Activated CD8-positive, alpha-beta T cell treated with anti-CD3 and anti-CD28 coated beads for 36 hours (primary cell): ENCODE data around the gene FILIP1. TPM values are rescaled to one million over a fixed set of nuclear protein-coding genes. Genes with fewer than 3 reads are reported as not detected.

ENCODE experiments used
- ATAC-seq: fragments of 200-7000 bp; cut with Tn5 transposase; one replicate; pipeline ENCODE4 v1.10.0; 2021; ENCODE audit warnings: mild to moderate bottlenecking, moderate library complexity
- CTCF ChIA-PET: fragments of 350-600 bp; sonication (Branson Sonifier 250); formaldehyde crosslinking; loops from one replicate; lab custom pipeline; 2021; ENCODE audit warnings: antibody characterized with exemption; lab: Charles Lee
- POLR2A ChIA-PET: fragments of 350-600 bp; sonication (Branson Sonifier 250); formaldehyde crosslinking; loops from one replicate; lab custom pipeline; 2021; ENCODE audit warnings: antibody characterized with exemption; lab: Charles Lee
- DNase-seq: peaks from one replicate; pipeline ENCODE4 v3.0.0-alpha.2; 2020
- H3K27ac Mint-ChIP-seq: one replicate; pipeline ENCODE4 v1.8.0; 2021; ENCODE audit warnings: mild to moderate bottlenecking, mixed read lengths
- H3K27me3 Mint-ChIP-seq: one replicate; pipeline ENCODE4 v1.8.0; 2021; ENCODE audit warnings: mixed read lengths
- H3K36me3 Mint-ChIP-seq: one replicate; pipeline ENCODE4 v1.8.0; 2021; ENCODE audit warnings: low read depth, mixed read lengths
- H3K4me1 Mint-ChIP-seq: one replicate; pipeline ENCODE4 v1.8.0; 2021; ENCODE audit warnings: low read depth, mixed read lengths
- H3K4me3 Mint-ChIP-seq: one replicate; pipeline ENCODE4 v1.8.0; 2021; ENCODE audit warnings: mild to moderate bottlenecking, moderate library complexity, mixed read lengths
- H3K9me3 Mint-ChIP-seq: one replicate; pipeline ENCODE4 v1.8.0; 2021; ENCODE audit warnings: mixed read lengths
- intact Hi-C: fragments of 100-400 bp; cut with micrococcal nuclease; formaldehyde crosslinking; loops from one replicate; pipeline ENCODE4 v1.10.0; 2022
- total RNA-seq, 2 experiments: library from RNA; stranded (reverse); gene quantifications; one replicate each; pipeline ENCODE4 v1.2.3, GENCODE V29; 2021
- TF ChIP-seq, protein P1 (sequence below): fragments of 200-600 bp; IDR thresholded peaks from one replicate; pipeline ENCODE4 v1.8.0; 2022; ENCODE audit warnings: antibody characterized with exemption, mild to moderate bottlenecking

FILIP1 gene
- total RNA-seq, 2 experiments from 2014 or later: 0.07 TPM; not detected in 1

DNA sequence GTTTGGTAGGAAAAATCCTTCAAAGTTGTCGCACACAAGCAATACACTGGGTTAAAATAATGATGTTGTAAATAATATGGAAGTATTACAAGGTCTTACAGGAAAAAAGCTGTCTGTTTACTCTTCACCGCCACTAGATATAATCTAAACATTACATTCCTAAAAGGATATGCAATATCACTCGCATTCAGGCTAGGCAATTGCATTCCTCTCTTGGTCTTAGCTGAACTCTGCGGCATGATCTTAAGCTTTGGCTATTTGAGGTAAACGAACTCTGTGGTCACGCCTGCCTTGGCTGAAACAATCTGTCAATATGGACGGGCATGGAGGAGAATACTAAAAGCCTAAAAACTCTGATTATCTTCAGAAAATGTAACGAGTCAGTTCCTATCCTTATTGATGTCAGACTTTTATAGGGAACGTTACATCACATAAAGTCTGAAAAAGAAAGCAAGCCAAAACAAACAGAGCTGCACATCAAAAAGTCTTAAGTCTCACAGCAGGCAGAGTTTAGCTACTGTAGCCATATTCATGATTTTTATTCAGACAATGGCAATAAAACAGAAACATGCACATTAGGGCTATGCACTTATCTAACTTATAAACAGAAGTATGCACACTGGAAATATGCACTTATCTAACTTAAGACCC, 30.8 kb upstream of the FILIP1 start:
- DNase-seq: no peak
- intact Hi-C loops: loop anchor here (10.0 kb wide), 1 partner anchor 260 kb away; no protein-coding TSS in a partner anchor
- ChIA-PET CTCF (interaction anchor here (1.0 to 1.8 kb wide), 3 partner anchors 190 to 256 kb away, joined by 3 to 9 read pairs (median 7); no protein-coding TSS in a partner anchor), POLR2A (no interaction called here)
- H3K9me3 Mint-ChIP-seq: no peaks in the 10 kb centered on the region
- TF ChIP-seq, protein P1, sequence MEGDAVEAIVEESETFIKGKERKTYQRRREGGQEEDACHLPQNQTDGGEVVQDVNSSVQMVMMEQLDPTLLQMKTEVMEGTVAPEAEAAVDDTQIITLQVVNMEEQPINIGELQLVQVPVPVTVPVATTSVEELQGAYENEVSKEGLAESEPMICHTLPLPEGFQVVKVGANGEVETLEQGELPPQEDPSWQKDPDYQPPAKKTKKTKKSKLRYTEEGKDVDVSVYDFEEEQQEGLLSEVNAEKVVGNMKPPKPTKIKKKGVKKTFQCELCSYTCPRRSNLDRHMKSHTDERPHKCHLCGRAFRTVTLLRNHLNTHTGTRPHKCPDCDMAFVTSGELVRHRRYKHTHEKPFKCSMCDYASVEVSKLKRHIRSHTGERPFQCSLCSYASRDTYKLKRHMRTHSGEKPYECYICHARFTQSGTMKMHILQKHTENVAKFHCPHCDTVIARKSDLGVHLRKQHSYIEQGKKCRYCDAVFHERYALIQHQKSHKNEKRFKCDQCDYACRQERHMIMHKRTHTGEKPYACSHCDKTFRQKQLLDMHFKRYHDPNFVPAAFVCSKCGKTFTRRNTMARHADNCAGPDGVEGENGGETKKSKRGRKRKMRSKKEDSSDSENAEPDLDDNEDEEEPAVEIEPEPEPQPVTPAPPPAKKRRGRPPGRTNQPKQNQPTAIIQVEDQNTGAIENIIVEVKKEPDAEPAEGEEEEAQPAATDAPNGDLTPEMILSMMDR: no peak
- no peaks in the 10 kb centered on the region for H3K36me3 Mint-ChIP-seq
- peaks cover 17% of the 10 kb centered on the region for H3K27me3 Mint-ChIP-seq
- H3K4me3 Mint-ChIP-seq: no peak overlapping the region
- H3K27ac Mint-ChIP-seq: no peak overlapping the region
- no peaks in the 10 kb centered on the region for H3K4me1 Mint-ChIP-seq
- no peak for ATAC-seq

DNA sequence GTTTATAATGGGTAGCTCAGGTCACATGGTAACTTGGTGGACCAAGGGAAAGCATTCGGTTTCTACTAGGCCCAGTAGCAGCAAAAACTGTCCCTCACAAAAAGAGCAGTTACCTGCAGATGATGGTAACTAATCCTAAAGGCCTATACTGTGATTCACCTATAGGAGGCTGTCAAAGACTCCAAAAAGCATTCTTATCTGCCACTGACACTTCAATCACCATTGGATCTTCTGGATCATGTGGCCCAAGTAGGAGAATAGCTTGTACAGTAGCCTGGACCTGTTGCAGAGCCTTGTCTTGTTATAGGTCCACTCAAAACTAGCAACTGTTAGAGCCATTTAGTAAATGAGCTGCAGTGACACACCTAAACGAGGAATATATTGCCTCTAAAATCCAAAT, 23.2 kb upstream of the FILIP1 start:
- TF ChIP-seq, protein P1: no peak
- POLR2A ChIA-PET: interaction anchor here (0.6 kb wide), 1 partner anchor 69 kb away, joined by 3 read pairs; no protein-coding TSS in a partner anchor
- DNase-seq: no peak
- H3K27ac Mint-ChIP-seq: no peak overlapping the region
- H3K4me3 Mint-ChIP-seq: no peak overlapping the region
- no peak for ATAC-seq
- H3K4me1 Mint-ChIP-seq: no peaks in the 10 kb centered on the region
- CTCF ChIA-PET: interaction anchor here (2.0 kb wide), 1 partner anchor 11 kb away, joined by 6 read pairs; no protein-coding TSS in a partner anchor
- no peaks in the 10 kb centered on the region for H3K9me3 Mint-ChIP-seq
- no peaks in the 10 kb centered on the region for H3K36me3 Mint-ChIP-seq
- intact Hi-C loops: no loop called here
- no peaks in the 10 kb centered on the region for H3K27me3 Mint-ChIP-seq

DNA sequence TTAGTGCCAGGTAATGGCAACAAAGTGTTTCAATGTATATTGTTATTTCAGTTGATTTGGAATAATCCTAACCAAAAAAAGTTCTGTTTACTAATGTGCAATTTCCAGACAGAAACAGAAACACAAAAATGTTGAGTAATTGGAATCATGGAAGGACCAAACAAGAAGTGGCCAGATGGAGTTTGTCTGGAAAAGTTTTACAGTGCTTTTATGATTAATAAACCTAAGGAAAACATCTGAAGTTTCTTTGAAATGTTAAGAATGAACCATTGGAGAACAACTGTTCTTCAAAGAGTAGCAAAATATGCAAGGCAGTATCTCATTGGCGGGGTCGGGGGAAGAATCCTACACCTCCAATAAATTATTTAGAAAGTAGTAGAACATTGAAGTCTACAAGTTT, 19.0 kb upstream of the FILIP1 start:
- ChIA-PET CTCF (interaction anchor here (1.5 kb wide), 1 partner anchor 215 kb away, joined by 4 read pairs; no protein-coding TSS in a partner anchor), POLR2A (no interaction called here)
- intact Hi-C loops: no loop called here
- ATAC-seq: no peak
- no peaks in the 10 kb centered on the region for H3K4me1 Mint-ChIP-seq
- no peak overlapping the region for H3K27ac Mint-ChIP-seq
- no peaks in the 10 kb centered on the region for H3K9me3 Mint-ChIP-seq
- H3K27me3 Mint-ChIP-seq: no peaks in the 10 kb centered on the region
- no peak overlapping the region for H3K4me3 Mint-ChIP-seq
- TF ChIP-seq, protein P1: no peak
- DNase-seq: no peak
- H3K36me3 Mint-ChIP-seq: no peaks in the 10 kb centered on the region

DNA sequence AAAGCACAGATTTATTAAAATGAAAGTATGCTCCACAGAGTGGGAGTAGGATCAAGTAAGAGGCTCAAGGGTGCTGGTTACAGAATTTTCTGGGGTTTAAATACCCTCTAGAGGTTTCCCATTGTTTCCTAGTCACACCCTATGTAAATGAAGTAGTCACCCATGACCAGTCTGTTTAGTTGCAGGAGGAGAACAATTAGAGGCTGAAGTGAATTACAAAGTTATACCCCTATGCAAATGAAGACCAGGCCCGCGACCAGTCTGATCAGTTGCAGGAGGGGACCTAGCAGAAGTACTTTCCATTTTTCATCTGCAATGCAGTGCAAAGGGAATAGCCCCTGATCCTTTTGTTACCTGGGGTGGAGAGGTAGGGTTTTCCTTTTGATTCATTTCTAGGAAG, 11.8 kb upstream of the FILIP1 start:
- ATAC-seq (no peak), DNase-seq (no peak)
- H3K4me1 Mint-ChIP-seq: no peaks in the 10 kb centered on the region
- intact Hi-C loops: no loop called here
- POLR2A ChIA-PET: no interaction called here
- H3K9me3 Mint-ChIP-seq: no peaks in the 10 kb centered on the region
- H3K36me3 Mint-ChIP-seq: no peaks in the 10 kb centered on the region
- H3K27ac Mint-ChIP-seq: no peak overlapping the region
- CTCF ChIA-PET: interaction anchor here (1.3 kb wide), 1 partner anchor 15 kb away, joined by 4 read pairs; no protein-coding TSS in a partner anchor
- TF ChIP-seq, protein P1: no peak
- no peak overlapping the region for H3K4me3 Mint-ChIP-seq
- H3K27me3 Mint-ChIP-seq: no peaks in the 10 kb centered on the region

DNA sequence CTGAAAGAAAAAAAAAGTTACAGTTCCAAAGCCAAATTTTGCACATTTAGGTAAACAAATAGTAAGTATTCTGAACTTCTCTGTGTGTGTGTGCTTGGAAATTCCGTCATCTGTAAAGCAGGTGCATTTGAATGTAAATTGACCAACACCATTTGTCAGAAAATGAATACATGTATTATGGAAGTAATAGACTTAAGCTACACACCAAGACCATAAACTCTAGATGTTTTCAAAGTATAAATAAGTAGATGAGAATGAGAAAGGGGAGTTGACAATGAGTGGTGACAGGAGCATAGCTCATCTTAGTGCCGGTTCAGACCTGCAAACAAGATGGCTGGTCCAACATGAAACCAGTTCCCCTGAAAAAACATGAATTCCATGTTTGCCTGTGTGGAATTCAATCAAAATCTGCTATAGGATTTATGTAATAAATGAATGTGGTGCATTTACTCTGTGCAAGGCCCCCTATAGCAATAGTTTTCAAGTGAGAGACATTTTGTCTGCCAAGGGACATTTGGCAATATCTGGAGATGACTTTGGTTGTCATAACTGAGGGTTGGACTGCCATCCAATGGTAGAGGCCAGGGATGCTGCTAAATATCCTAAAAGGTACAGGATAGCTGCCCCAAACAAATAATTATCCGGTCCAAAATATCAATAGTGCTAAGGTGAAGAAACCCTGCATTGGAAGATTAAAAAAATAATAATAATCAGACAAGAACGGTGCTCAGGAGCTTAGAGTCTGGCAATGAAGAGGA, 11.0 kb upstream of the FILIP1 start:
- Mint-ChIP-seq H3K27me3 (no peaks in the 10 kb centered on the region), H3K27ac (no peak overlapping the region), H3K36me3 (no peaks in the 10 kb centered on the region), H3K4me3 (no peak overlapping the region), H3K4me1 (no peaks in the 10 kb centered on the region), H3K9me3 (no peaks in the 10 kb centered on the region)
- ChIA-PET POLR2A (no interaction called here), CTCF (interaction anchor here (1.3 to 1.8 kb wide), 2 partner anchors 15 to 207 kb away, joined by 4 to 8 read pairs; no protein-coding TSS in a partner anchor)
- intact Hi-C loops: no loop called here
- peak; percentile 1 for DNase-seq
- TF ChIP-seq, protein P1: no peak
- ATAC-seq: no peak
